SKM-1 (cell line): Measurements from ENCODE around the gene GUCY2D.
A peak's percentile ranks its signal among the peaks of the same experiment; 100 is the strongest.

Experiments
- DNase-seq: peaks from one replicate; lab custom pipeline; 2025; ENCODE audit not compliant: unreplicated experiment; lab: John Stamatoyannopoulos, UW

The GUCY2D gene

GRCh38 chr17:8062807-8063483 lies 60.5 kb downstream of the GUCY2D start:
- no peak for DNase-seq

DNA sequence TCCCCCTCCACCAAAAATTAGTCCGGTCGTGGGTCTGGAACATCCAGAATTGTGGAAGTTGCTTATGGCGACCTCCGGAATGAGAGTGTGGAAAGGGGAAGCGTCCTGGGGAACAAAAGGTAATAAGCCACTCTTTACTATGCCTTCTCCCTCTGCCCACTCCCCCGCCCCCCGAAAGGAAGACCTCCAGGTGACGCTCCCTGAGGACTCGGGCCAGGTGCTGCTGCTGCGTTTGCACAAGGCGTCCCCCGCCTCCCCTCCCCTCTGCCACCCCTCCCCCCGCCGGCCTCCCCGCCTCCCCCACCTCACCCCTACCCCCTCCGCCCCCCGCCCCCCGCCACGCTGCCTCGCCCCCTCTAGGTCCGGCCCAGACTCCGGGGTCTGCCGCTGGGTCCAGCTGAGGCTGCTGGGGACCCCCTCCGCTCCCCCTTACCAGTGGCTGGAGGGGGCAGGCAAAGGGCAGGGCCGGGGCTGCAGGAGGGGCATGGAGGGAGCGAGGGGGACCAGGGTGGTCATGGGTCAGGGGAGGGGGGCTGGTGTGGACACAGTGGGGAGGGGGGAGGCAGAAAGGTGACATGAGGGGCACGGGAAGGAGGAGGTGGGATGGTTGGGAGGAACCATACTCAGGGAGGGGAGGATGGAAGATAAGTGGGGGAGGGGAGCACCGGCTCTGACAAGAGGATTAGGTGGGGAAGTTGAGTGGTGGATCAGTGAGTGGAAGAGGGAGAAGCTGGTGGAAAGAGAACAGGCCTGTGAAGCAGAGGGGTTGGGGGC lies 61.5 kb downstream of the GUCY2D start:
- DNase-seq, result no peak

DNA sequence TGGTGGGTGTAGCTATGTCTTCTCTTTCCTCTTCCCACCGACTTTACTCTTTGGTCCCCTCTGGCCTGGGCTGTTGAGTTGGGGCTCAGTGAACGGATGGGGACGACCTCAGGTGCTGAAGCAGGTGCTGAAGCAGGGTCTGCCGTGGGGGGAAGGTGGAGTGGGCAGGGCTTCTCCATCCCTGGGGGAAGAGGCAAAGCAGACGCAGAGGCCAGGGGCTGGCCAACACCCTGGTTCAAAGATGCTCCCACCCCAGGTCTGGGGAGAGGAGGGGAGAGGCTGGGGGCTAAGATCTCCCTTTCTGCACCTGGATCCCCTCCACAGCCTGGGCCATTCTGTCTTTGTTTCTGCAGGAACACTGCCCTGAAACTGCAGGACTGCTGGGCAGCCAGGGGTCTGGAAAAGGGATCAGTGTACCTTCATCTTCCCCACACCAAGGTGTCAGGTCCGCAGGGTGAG lies 62.2 kb downstream of the GUCY2D start:
- no peak for DNase-seq

DNA sequence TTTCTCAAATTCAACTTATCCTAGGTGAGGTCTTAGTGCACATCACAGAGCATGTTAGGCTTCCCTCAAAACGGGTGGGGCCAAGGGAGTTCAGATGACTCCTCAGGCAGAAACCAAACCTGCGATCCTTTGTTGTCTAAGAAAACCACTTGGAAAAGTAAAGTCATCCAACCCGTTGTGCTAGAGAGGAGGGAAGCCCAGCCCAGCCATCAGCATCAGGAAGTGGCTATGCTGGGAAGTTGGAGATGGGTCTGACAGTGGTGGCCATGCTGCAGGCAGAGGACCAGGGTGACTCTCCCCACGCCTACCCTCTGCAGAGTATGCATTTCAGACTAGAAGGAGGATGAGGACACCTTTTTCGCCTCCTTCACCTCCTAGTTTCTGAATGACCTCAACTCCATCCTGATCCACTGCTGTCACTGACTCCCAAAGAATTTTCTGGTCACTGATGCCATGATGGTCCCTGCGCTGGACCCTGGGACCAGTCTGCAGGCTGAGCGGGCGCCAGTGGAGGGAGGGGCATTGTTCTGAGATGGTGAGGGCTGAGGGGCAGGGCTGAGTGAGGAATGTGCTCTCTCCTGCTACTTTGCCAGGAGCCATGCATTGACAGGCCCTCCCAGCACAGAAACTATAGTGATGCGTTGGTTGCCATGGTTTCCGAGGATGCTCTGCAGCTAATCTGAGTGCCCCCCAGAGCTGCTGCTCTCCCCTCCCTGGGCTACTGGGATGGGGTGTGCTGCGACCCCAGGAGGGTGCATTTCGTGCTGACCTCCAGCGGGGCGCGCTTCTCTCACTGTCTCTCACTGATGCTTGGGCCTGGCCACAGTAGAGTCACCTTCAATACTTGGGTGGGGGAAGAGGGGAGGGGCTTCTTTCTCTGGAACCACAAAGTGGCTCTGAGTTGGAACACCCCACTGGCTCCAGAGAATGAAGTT lies 64.7 kb downstream of the GUCY2D start:
- DNase-seq, result no peak

GRCh38 chr17:8067806-8068205 lies 65.4 kb downstream of the GUCY2D start:
- DNase-seq, result no peak

DNA sequence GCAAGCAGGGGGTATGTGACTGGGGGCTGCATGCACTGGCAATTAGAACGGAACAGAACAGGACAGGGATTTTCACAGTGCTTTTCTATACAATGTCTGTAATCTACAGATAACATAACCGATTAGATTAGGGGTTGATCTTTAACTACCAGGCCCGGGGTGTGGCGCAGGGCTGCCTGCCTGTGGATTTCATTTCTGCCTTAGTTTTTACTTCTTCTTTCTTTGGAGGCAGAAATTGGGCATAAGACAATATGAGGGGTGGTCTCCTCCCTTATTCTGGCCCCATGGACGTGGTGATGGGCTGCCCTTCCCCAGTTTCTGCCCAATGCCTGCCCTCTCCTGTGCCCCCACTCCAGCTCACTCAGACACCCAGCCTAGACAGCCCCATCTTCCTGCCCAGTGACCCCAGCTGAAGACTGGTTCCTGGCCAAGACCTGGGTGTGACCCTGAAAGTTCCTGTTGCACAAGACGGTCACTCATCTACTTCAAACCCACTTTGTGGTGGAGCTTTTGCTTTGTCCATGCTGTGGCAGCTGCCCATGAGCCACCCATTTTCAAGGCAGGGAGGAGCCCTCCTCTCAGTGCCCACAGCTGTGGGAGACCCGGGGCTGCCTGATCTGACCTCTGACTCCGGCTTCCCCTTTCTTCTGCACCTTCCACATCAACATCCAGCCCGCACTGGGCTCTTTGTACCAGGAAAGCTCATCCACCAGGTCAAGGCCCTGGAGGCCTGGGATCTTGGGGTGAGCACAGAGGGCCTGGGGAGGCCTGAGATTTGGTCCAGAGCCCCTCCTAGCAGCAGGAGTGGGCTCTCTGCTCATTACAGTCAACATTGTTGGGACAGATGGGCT lies 66.5 kb downstream of the GUCY2D start:
- peak; percentile 22 for DNase-seq

DNA sequence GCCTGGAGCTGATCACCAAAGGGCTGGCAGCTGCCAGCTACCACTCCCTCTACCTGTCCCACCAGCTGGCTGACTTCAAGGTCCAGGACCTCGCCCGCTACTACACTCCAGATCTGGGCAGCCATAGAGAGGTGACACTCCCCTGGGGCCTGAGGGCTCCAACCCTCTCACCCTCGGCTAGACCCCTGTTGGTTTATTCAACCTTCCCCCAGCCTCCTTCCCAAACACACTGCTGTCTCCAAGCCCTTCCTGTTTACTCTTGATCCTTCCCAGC lies 67.1 kb downstream of the GUCY2D start:
- no peak for DNase-seq
